Measurements from ENCODE around the gene SLC16A8. TPM values are rescaled to one million over a fixed set of nuclear protein-coding genes. Genes with fewer than 3 reads are reported as not detected.
A peak's percentile ranks its signal among the peaks of the same experiment; 100 is the strongest.
"Not testable (repeated sequence)": the region's sequence is repeated elsewhere in the genome, so short reads cannot be mapped to it uniquely, and the experiment has no call there.

SLC16A8 gene
- polyA plus RNA-seq, 1 donor (not counting 4 experiments of a cell fraction or from before 2014, with no cell fraction given) = not detected

DNA sequence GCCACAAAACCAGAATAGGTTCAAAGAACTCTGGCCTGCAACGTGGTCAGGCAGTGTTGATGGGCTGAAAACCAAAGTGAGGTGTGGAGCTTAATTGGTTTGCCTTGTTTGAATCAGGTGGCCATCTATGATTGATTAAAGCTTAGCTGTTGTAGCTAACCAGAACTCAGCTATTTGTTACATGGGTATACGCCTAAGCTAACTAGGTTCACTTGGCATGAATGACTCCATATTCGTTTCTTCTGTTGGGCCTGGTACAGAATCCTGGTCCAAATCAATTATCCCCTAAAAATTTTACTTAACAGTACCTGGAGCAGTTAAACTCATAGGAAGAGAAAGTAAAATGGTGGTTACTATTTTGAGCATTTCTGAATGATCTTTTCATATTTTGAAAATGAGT is 34.2 kb upstream of the SLC16A8 start:
- TF ChIP-seq, protein P1, sequence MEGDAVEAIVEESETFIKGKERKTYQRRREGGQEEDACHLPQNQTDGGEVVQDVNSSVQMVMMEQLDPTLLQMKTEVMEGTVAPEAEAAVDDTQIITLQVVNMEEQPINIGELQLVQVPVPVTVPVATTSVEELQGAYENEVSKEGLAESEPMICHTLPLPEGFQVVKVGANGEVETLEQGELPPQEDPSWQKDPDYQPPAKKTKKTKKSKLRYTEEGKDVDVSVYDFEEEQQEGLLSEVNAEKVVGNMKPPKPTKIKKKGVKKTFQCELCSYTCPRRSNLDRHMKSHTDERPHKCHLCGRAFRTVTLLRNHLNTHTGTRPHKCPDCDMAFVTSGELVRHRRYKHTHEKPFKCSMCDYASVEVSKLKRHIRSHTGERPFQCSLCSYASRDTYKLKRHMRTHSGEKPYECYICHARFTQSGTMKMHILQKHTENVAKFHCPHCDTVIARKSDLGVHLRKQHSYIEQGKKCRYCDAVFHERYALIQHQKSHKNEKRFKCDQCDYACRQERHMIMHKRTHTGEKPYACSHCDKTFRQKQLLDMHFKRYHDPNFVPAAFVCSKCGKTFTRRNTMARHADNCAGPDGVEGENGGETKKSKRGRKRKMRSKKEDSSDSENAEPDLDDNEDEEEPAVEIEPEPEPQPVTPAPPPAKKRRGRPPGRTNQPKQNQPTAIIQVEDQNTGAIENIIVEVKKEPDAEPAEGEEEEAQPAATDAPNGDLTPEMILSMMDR (optimal IDR thresholded peaks at IDR 0.05 in 1 of 3, IDR thresholded peaks at IDR 0.05 in 1 of 3, conservative IDR thresholded peaks at IDR 0.05 in 1 of 3; ENCODE audit: extremely low read depth in 1 of 3, insufficient read depth in 2 of 3, low read length in 3 of 3) = no peak
- Histone ChIP-seq H2AFZ (ENCODE audit: control insufficient read depth, low read length) (no peak overlapping the region), H4K20me1 (ENCODE audit: control insufficient read depth, extremely low read depth, insufficient read depth, low read length) (no peaks in the 10 kb centered on the region), H3K9me3 (ENCODE audit: control insufficient read depth, low read depth, low read length) (no peaks in the 10 kb centered on the region), H3K4me2 (ENCODE audit: control insufficient read depth, extremely low read depth, insufficient read depth, low read depth, low read length) (no peak overlapping the region), H3K36me3 (ENCODE audit: control insufficient read depth in 2 of 2, extremely low read depth in 1 of 2, insufficient read depth in 2 of 2, low read length in 2 of 2) (peaks cover 0 to 1% of the 10 kb centered on the region in 2 experiments), H3K9me1 (ENCODE audit: control insufficient read depth, extremely low read depth, insufficient read depth, low read length) (no peaks in the 10 kb centered on the region), H3K9ac (ENCODE audit: control insufficient read depth, extremely low read depth, insufficient read depth, low read length) (no peak overlapping the region), H3K4me3 (ENCODE audit: control insufficient read depth in 2 of 3, extremely low read depth in 1 of 3, insufficient read depth in 2 of 3, low read depth in 1 of 3, low read length in 3 of 3) (no peak overlapping the region), H3K79me2 (ENCODE audit: control insufficient read depth, insufficient read depth, low read length) (no peaks in the 10 kb centered on the region), H3K27me3 (ENCODE audit: control insufficient read depth, extremely low read depth, insufficient read depth, low read length) (no peaks in the 10 kb centered on the region), H3K27ac (ENCODE audit: control insufficient read depth, insufficient read depth, low read length) (no peak overlapping the region), H3K4me1 (ENCODE audit: control insufficient read depth, extremely low read depth, insufficient read depth, low read length) (peaks cover 17% of the 10 kb centered on the region)
- DNase-seq (ENCODE audit: low read depth, low spot score) = no peak
- dilution Hi-C loops (cut with MboI; ENCODE audit: extremely low pct_ligation_motif_present, low sequenced_read_pairs) = no loop called here
- peak; percentile 59 for FAIRE-seq

DNA sequence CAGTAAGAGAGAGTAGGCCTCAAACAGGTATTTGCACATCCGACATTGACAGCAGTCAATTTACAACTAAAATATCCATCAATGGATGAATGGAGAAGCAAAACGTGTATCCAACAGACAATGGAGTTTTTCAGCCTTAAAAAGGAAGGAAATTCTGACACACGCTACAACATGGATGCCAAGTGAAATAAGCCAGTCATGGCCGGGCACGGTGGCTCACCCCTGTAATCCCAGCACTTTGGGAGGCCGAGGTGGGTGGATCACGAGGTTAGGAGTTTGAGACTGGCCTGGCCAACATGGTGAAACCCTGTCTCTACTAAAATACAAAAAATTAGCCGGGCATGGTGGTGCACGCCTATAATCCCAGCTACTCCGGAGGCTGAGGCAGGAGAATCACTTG is 33.6 kb upstream of the SLC16A8 start:
- H3K9me3 ChIP-seq (ENCODE audit: control insufficient read depth, low read depth, low read length); dilution Hi-C loops (cut with MboI; ENCODE audit: extremely low pct_ligation_motif_present, low sequenced_read_pairs); H3K9me1 ChIP-seq (ENCODE audit: control insufficient read depth, extremely low read depth, insufficient read depth, low read length); H3K27me3 ChIP-seq (ENCODE audit: control insufficient read depth, extremely low read depth, insufficient read depth, low read length); H3K4me3 ChIP-seq (ENCODE audit: control insufficient read depth in 2 of 3, extremely low read depth in 1 of 3, insufficient read depth in 2 of 3, low read depth in 1 of 3, low read length in 3 of 3); H3K4me2 ChIP-seq (ENCODE audit: control insufficient read depth, extremely low read depth, insufficient read depth, low read depth, low read length); H3K79me2 ChIP-seq (ENCODE audit: control insufficient read depth, insufficient read depth, low read length); DNase-seq (ENCODE audit: low read depth, low spot score); H4K20me1 ChIP-seq (ENCODE audit: control insufficient read depth, extremely low read depth, insufficient read depth, low read length); H3K36me3 ChIP-seq (ENCODE audit: control insufficient read depth in 2 of 2, extremely low read depth in 1 of 2, insufficient read depth in 2 of 2, low read length in 2 of 2); H3K27ac ChIP-seq (ENCODE audit: control insufficient read depth, insufficient read depth, low read length); H3K9ac ChIP-seq (ENCODE audit: control insufficient read depth, extremely low read depth, insufficient read depth, low read length); H2AFZ ChIP-seq (ENCODE audit: control insufficient read depth, low read length); FAIRE-seq: not testable (repeated sequence)
- peaks cover 21% of the 10 kb centered on the region for H3K4me1 ChIP-seq (ENCODE audit: control insufficient read depth, extremely low read depth, insufficient read depth, low read length)

DNA sequence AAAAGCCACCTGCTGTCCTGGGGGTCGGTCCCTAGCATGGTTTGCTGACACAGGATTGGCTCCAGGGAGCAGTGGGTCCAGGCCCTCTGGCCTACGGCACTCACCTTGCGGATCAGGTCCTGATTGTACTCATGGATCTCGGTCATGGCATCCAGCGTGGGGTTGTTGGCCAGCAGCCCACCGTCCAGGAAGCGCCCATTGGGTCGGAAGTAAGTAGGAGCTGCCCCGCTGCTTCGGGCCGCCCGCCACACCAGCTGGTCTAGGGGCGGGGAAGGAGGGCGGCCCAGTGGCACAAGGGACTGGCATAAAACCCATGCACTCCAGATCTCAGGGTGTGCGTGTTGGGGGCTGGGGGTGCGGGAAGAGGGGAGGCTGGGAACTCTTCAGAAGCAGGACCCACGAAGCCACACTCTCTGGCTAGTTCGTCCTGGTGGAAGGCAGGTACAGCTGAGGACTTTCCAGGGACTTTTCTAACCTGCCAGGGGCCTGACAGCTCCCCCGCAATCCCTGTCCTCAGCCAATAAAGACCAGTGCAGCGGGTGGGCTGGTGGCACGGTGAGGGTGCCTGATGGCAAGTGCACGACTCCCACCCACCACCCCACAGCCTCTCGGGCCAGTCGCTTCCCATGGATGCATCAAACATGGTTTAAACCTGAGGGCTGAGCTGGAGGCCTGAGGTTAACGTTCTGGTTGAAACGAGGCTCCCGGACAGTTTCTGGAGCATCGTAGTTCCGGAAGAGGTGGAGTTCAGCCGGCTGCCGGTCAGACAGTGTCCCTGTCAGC is 31.6 kb upstream of the SLC16A8 start:
- no peak for FAIRE-seq
- H3K4me1 ChIP-seq (ENCODE audit: control insufficient read depth, extremely low read depth, insufficient read depth, low read length) = peaks cover 34% of the 10 kb centered on the region
- dilution Hi-C loops (cut with MboI; ENCODE audit: extremely low pct_ligation_motif_present, low sequenced_read_pairs) = no loop called here
- no peaks in the 10 kb centered on the region for H3K27me3 ChIP-seq (ENCODE audit: control insufficient read depth, extremely low read depth, insufficient read depth, low read length)
- TF ChIP-seq, protein P1 (optimal IDR thresholded peaks at IDR 0.05 in 1 of 3, IDR thresholded peaks at IDR 0.05 in 1 of 3, conservative IDR thresholded peaks at IDR 0.05 in 1 of 3; ENCODE audit: extremely low read depth in 1 of 3, insufficient read depth in 2 of 3, low read length in 3 of 3) = no peak
- no peak for TF ChIP-seq EZH2 (IDR thresholded peaks at IDR 0.05; ENCODE audit: low read length)
- no peaks in the 10 kb centered on the region for H4K20me1 ChIP-seq (ENCODE audit: control insufficient read depth, extremely low read depth, insufficient read depth, low read length)
- H3K4me3 ChIP-seq (ENCODE audit: control insufficient read depth in 2 of 3, extremely low read depth in 1 of 3, insufficient read depth in 2 of 3, low read depth in 1 of 3, low read length in 3 of 3) = no peak overlapping the region
- H3K9ac ChIP-seq (ENCODE audit: control insufficient read depth, extremely low read depth, insufficient read depth, low read length) = no peak overlapping the region
- no peaks in the 10 kb centered on the region for H3K9me3 ChIP-seq (ENCODE audit: control insufficient read depth, low read depth, low read length)
- no peak overlapping the region for H3K27ac ChIP-seq (ENCODE audit: control insufficient read depth, insufficient read depth, low read length)
- no peaks in the 10 kb centered on the region for H3K9me1 ChIP-seq (ENCODE audit: control insufficient read depth, extremely low read depth, insufficient read depth, low read length)
- H3K79me2 ChIP-seq (ENCODE audit: control insufficient read depth, insufficient read depth, low read length) = no peaks in the 10 kb centered on the region
- no peak overlapping the region for H3K4me2 ChIP-seq (ENCODE audit: control insufficient read depth, extremely low read depth, insufficient read depth, low read depth, low read length)
- H2AFZ ChIP-seq (ENCODE audit: control insufficient read depth, low read length) = no peak overlapping the region
- H3K36me3 ChIP-seq (ENCODE audit: control insufficient read depth in 2 of 2, extremely low read depth in 1 of 2, insufficient read depth in 2 of 2, low read length in 2 of 2) = peaks cover 0 to 3% of the 10 kb centered on the region in 2 experiments
- no peak for DNase-seq (ENCODE audit: low read depth, low spot score)

All from keratinocyte (primary cell).